ENCODE results near the gene HNRNPDL. TPM values are rescaled to one million over a fixed set of nuclear protein-coding genes. Genes with fewer than 3 reads are reported as not detected.
A peak's percentile ranks its signal among the peaks of the same experiment; 100 is the strongest.
"Not testable (repeated sequence)": the region's sequence is repeated elsewhere in the genome, so short reads cannot be mapped to it uniquely, and the experiment has no call there.

Gene HNRNPDL
- total RNA-seq, 1 donor from 2014 or later = 158 TPM

GRCh38 chr4:82432596-82432995 lies 2.3 kb upstream of the HNRNPDL start:
- no peak for DNase-seq (ENCODE audit: low spot score)

GRCh38 chr4:82431831-82432230 lies 1.6 kb upstream of the HNRNPDL start:
- no peak for DNase-seq (ENCODE audit: low spot score)

- peak; percentile 20 for DNase-seq (ENCODE audit: low spot score)
Observed at GRCh38 chr4:82430964-82431745, 893 bp upstream of the HNRNPDL start.

- peak; percentile 74 for DNase-seq (ENCODE audit: low spot score)
Observed at GRCh38 chr4:82429728-82430192, 502 bp downstream of the HNRNPDL start.

- DNase-seq (ENCODE audit: low spot score) = peak; percentile 95
Observed at GRCh38 chr4:82428969-82429727, 1.1 kb downstream of the HNRNPDL start.

- no peak for DNase-seq (ENCODE audit: low spot score)
Observed at GRCh38 chr4:82428526-82428968, 1.7 kb downstream of the HNRNPDL start.

- no peak for DNase-seq (ENCODE audit: low spot score)
Observed at GRCh38 chr4:82425478-82425877, 4.8 kb downstream of the HNRNPDL start.

GRCh38 chr4:82423245-82424054 lies 6.8 kb downstream of the HNRNPDL start:
- no peak for DNase-seq (ENCODE audit: low spot score)

GRCh38 chr4:82422616-82423015 lies 7.6 kb downstream of the HNRNPDL start:
- DNase-seq (ENCODE audit: low spot score) = no peak

GRCh38 chr4:82421796-82422560 lies 8.3 kb downstream of the HNRNPDL start:
- no peak for DNase-seq (ENCODE audit: low spot score)

- DNase-seq (ENCODE audit: low spot score) = no peak
Observed at GRCh38 chr4:82419451-82419850, 10.8 kb downstream of the HNRNPDL start.

GRCh38 chr4:82415922-82416365 lies 14.3 kb downstream of the HNRNPDL start:
- no peak for DNase-seq (ENCODE audit: low spot score)

GRCh38 chr4:82415061-82415460 lies 15.2 kb downstream of the HNRNPDL start:
- DNase-seq (ENCODE audit: low spot score) = not testable (repeated sequence)

GRCh38 chr4:82403725-82404124 lies 26.5 kb downstream of the HNRNPDL start:
- DNase-seq (ENCODE audit: low spot score) = no peak

GRCh38 chr4:82402196-82402775 lies 28.0 kb downstream of the HNRNPDL start:
- DNase-seq (ENCODE audit: low spot score) = no peak

GRCh38 chr4:82401600-82401999 lies 28.7 kb downstream of the HNRNPDL start:
- no peak for DNase-seq (ENCODE audit: low spot score)

- no peak for DNase-seq (ENCODE audit: low spot score)
Observed at GRCh38 chr4:82398263-82398662, 32.0 kb downstream of the HNRNPDL start.

GRCh38 chr4:82397527-82397926 lies 32.7 kb downstream of the HNRNPDL start:
- no peak for DNase-seq (ENCODE audit: low spot score)

- peak; percentile 67 for DNase-seq (ENCODE audit: low spot score)
Observed at GRCh38 chr4:82394896-82395295, 35.4 kb downstream of the HNRNPDL start.

- DNase-seq (ENCODE audit: low spot score) = not testable (repeated sequence)
Observed at GRCh38 chr4:82390061-82390460, 40.2 kb downstream of the HNRNPDL start.

GRCh38 chr4:82388405-82388804 lies 41.9 kb downstream of the HNRNPDL start:
- DNase-seq (ENCODE audit: low spot score) = no peak
